ENCODE data around the gene KRTAP1-3.

KRTAP1-3 gene

GRCh38 chr17:41073676-41074075 is 39.0 kb upstream of the KRTAP1-3 start:
- Histone ChIP-seq H3K9me3 (ENCODE audit: insufficient read depth, low read length) (no peaks in the 10 kb centered on the region), H3K4me3 (ENCODE audit: insufficient read depth, low read length, poor library complexity, severe bottlenecking) (no peak overlapping the region), H3K4me2 (ENCODE audit: low read depth, low read length, poor library complexity, severe bottlenecking) (no peak overlapping the region), H3K9ac (ENCODE audit: low read length) (no peak overlapping the region), H3F3A (ENCODE audit: insufficient read depth) (no peaks in the 10 kb centered on the region), H4K20me1 (ENCODE audit: low read depth, low read length) (no peaks in the 10 kb centered on the region), H3K27me3 (ENCODE audit: low read length) (no peaks in the 10 kb centered on the region), H3K27ac (ENCODE audit: low read depth, low read length) (no peak overlapping the region), H3K36me3 (ENCODE audit: low read length) (no peaks in the 10 kb centered on the region), H3K79me2 (ENCODE audit: insufficient read depth, low read length) (no peaks in the 10 kb centered on the region), H3K9me2 (replicated peaks; ENCODE audit: insufficient read depth, low read length) (no peaks in the 10 kb centered on the region), H2AFZ (ENCODE audit: low read depth, low read length, severe bottlenecking) (no peak overlapping the region)
- TF ChIP-seq EZH2phosphoT487 (conservative IDR thresholded peaks at IDR 0.05; ENCODE audit: low read length) (no peak), CTCF (IDR thresholded peaks at IDR 0.05; ENCODE audit: insufficient read depth, low read length, poor library complexity, severe bottlenecking) (no peak)

GRCh38 chr17:41071606-41072360 is 37.1 kb upstream of the KRTAP1-3 start:
- Histone ChIP-seq H3K9me2 (replicated peaks; ENCODE audit: insufficient read depth, low read length) (no peaks in the 10 kb centered on the region), H3K27ac (ENCODE audit: low read depth, low read length) (no peak overlapping the region), H3K9me3 (ENCODE audit: insufficient read depth, low read length) (no peaks in the 10 kb centered on the region), H4K20me1 (ENCODE audit: low read depth, low read length) (no peaks in the 10 kb centered on the region), H3K4me3 (ENCODE audit: insufficient read depth, low read length, poor library complexity, severe bottlenecking) (no peak overlapping the region), H3F3A (ENCODE audit: insufficient read depth) (no peaks in the 10 kb centered on the region), H2AFZ (ENCODE audit: low read depth, low read length, severe bottlenecking) (no peak overlapping the region), H3K9ac (ENCODE audit: low read length) (no peak overlapping the region), H3K36me3 (ENCODE audit: low read length) (no peaks in the 10 kb centered on the region), H3K4me2 (ENCODE audit: low read depth, low read length, poor library complexity, severe bottlenecking) (no peak overlapping the region), H3K79me2 (ENCODE audit: insufficient read depth, low read length) (no peaks in the 10 kb centered on the region), H3K27me3 (ENCODE audit: low read length) (no peaks in the 10 kb centered on the region)
- TF ChIP-seq CTCF (IDR thresholded peaks at IDR 0.05; ENCODE audit: insufficient read depth, low read length, poor library complexity, severe bottlenecking) = no peak
- no peak for TF ChIP-seq EZH2phosphoT487 (conservative IDR thresholded peaks at IDR 0.05; ENCODE audit: low read length)

GRCh38 chr17:41069031-41069430 is 34.4 kb upstream of the KRTAP1-3 start:
- Histone ChIP-seq H3K9me3 (ENCODE audit: insufficient read depth, low read length) (no peaks in the 10 kb centered on the region), H3K79me2 (ENCODE audit: insufficient read depth, low read length) (no peaks in the 10 kb centered on the region), H3K4me3 (ENCODE audit: insufficient read depth, low read length, poor library complexity, severe bottlenecking) (no peak overlapping the region), H3K36me3 (ENCODE audit: low read length) (no peaks in the 10 kb centered on the region), H3K27me3 (ENCODE audit: low read length) (no peaks in the 10 kb centered on the region), H3F3A (ENCODE audit: insufficient read depth) (no peaks in the 10 kb centered on the region), H3K9ac (ENCODE audit: low read length) (no peak overlapping the region), H3K27ac (ENCODE audit: low read depth, low read length) (no peak overlapping the region), H3K4me2 (ENCODE audit: low read depth, low read length, poor library complexity, severe bottlenecking) (no peak overlapping the region), H2AFZ (ENCODE audit: low read depth, low read length, severe bottlenecking) (no peak overlapping the region), H4K20me1 (ENCODE audit: low read depth, low read length) (no peaks in the 10 kb centered on the region), H3K9me2 (replicated peaks; ENCODE audit: insufficient read depth, low read length) (no peaks in the 10 kb centered on the region)
- no peak for TF ChIP-seq EZH2phosphoT487 (conservative IDR thresholded peaks at IDR 0.05; ENCODE audit: low read length)
- TF ChIP-seq CTCF (IDR thresholded peaks at IDR 0.05; ENCODE audit: insufficient read depth, low read length, poor library complexity, severe bottlenecking) = no peak
